Stimulated activated CD4-positive, alpha-beta T cell treated with anti-CD3 and anti-CD28 coated beads, Interleukin-2, amount 100 ng/mL, for 24 hours (primary cell): ENCODE measurements around the gene RLN2.
"Not testable (repeated sequence)": the region's sequence is repeated elsewhere in the genome, so short reads cannot be mapped to it uniquely, and the experiment has no call there.

Experiments used
- DNase-seq, 2 donors: peaks; one replicate each; pipeline ENCODE4 v3.0.0-alpha.2; 2020

The RLN2 gene

GRCh38 chr9:5303840-5304795, at the start of gene RLN2:
RLN2 (minus strand) TSS chr9:5304716; CDS start chr9:5304580, 136 bp downstream.
- DNase-seq = peak in 1 of 2 donors; percentile 13

- DNase-seq = no peak
Observed at GRCh38 chr9:5354184-5354583, 49.7 kb upstream of the RLN2 start.

GRCh38 chr9:5352637-5353248, 48.2 kb upstream of the RLN2 start:
- DNase-seq = no peak

GRCh38 chr9:5338992-5339981, 34.8 kb upstream of the RLN2 start, which contains the start of gene RLN1:
RLN1 (minus strand) TSS chr9:5339876; CDS start chr9:5339746, 130 bp downstream.
- peak; percentile 10 to 20 for DNase-seq

GRCh38 chr9:5336688-5337087, 32.2 kb upstream of the RLN2 start:
- no peak for DNase-seq

- DNase-seq = not testable (repeated sequence)
Observed at GRCh38 chr9:5331276-5331675, 26.8 kb upstream of the RLN2 start.

- no peak for DNase-seq
Observed at GRCh38 chr9:5326893-5327548, 22.5 kb upstream of the RLN2 start.

GRCh38 chr9:5326187-5326586, 21.7 kb upstream of the RLN2 start:
- DNase-seq = no peak

GRCh38 chr9:5321601-5322000, 17.1 kb upstream of the RLN2 start:
- DNase-seq = not testable (repeated sequence)

- DNase-seq = no peak
Observed at GRCh38 chr9:5321058-5321457, 16.5 kb upstream of the RLN2 start.

- DNase-seq = not testable (repeated sequence)
Observed at GRCh38 chr9:5316406-5316805, 11.9 kb upstream of the RLN2 start.

- DNase-seq = no peak
Observed at GRCh38 chr9:5315187-5315923, 10.8 kb upstream of the RLN2 start.

- DNase-seq = no peak
Observed at GRCh38 chr9:5310851-5311250, 6.3 kb upstream of the RLN2 start.

GRCh38 chr9:5305741-5306140, 1.2 kb upstream of the RLN2 start:
- DNase-seq = no peak

- DNase-seq = no peak
Observed at GRCh38 chr9:5301544-5301943, 3.0 kb downstream of the RLN2 start.

GRCh38 chr9:5292141-5292540, 12.4 kb downstream of the RLN2 start:
- DNase-seq = no peak

GRCh38 chr9:5288591-5288990, 15.9 kb downstream of the RLN2 start:
- DNase-seq = no peak

GRCh38 chr9:5286262-5286661, 18.3 kb downstream of the RLN2 start:
- no peak for DNase-seq

- no peak for DNase-seq
Observed at GRCh38 chr9:5278486-5278885, 26.0 kb downstream of the RLN2 start.

GRCh38 chr9:5274770-5275169, 29.7 kb downstream of the RLN2 start:
- DNase-seq = no peak

GRCh38 chr9:5269249-5269715, 35.2 kb downstream of the RLN2 start:
- no peak for DNase-seq
